Ishikawa (cell line): ENCODE data around the gene NCBP3.

Experiments
- EGR1 ChIP-seq: IDR thresholded peaks from 2 replicates; pipeline ENCODE4 v1.6.1; 2012
- EP300 ChIP-seq: IDR thresholded peaks from 2 replicates; pipeline ENCODE4 v1.6.1; 2012; ENCODE audit warnings: borderline replicate concordance
- FOXM1 ChIP-seq: IDR thresholded peaks from 2 replicates; pipeline ENCODE4 v1.6.1; 2012; ENCODE audit warnings: low read depth, borderline replicate concordance
- MAX ChIP-seq: IDR thresholded peaks from 2 replicates; pipeline ENCODE4 v1.6.1; 2012
- NFIC ChIP-seq: IDR thresholded peaks from 2 replicates; pipeline ENCODE4 v1.6.1; 2012
- RAD21 ChIP-seq: IDR thresholded peaks from 2 replicates; pipeline ENCODE4 v1.6.1; 2012; ENCODE audit warnings: low read depth
- REST ChIP-seq: IDR thresholded peaks from 2 replicates; pipeline ENCODE4 v1.6.1; 2012; ENCODE audit warnings: low read depth, mild to moderate bottlenecking
- TAF1 ChIP-seq: IDR thresholded peaks from 2 replicates; pipeline ENCODE4 v1.6.1; 2012; ENCODE audit warnings: low read depth, mild to moderate bottlenecking
- YY1 ChIP-seq: IDR thresholded peaks from 2 replicates; pipeline ENCODE4 v1.6.1; 2012; ENCODE audit warnings: low read depth

- no peak for TF ChIP-seq TAF1
- TF ChIP-seq YY1: no peak
- no peak; the same call in none of the 2 replicates for TF ChIP-seq MAX
- TF ChIP-seq FOXM1: no peak
- 0 out of 2 replicates have a peak, but pooled peaks have one; percentile 26 for TF ChIP-seq EP300
- no peak for TF ChIP-seq REST
- TF ChIP-seq EGR1: no peak
- TF ChIP-seq RAD21: no peak
- TF ChIP-seq NFIC: peak; percentile 45; the same call in 1 of the 2 replicates
Measured at GRCh38 chr17:3894911-3895343, 48.9 kb upstream of the NCBP3 start.
